Renal pelvis (tissue), 4 donors: ENCODE results near the gene IGFBP1. TPM values are rescaled to one million over a fixed set of nuclear protein-coding genes. Genes with fewer than 3 reads are reported as not detected.
A peak's percentile ranks its signal among the peaks of the same experiment; 100 is the strongest.

Source experiments
- DNase-seq: peaks from one replicate; pipeline ENCODE4 v3.0.0-alpha.2; 2013
- polyA plus RNA-seq, 3 donors: library from polyadenylated mRNA; unstranded; fragments of 120-200 nt; gene quantifications; one replicate each; pipeline ENCODE4 v1.2.1, GENCODE V29; 2013; ENCODE audit not compliant: insufficient read length in 3 of 3

IGFBP1 gene
- polyA plus RNA-seq, 3 donors: 0.40 to 0.66 (median 0.50) TPM

GRCh38 chr7:45897042-45897690 lies 8.9 kb downstream of the IGFBP1 start:
- DNase-seq: no peak

- no peak for DNase-seq
Observed at GRCh38 chr7:45898222-45898621, 9.9 kb downstream of the IGFBP1 start.

- DNase-seq: no peak
Observed at GRCh38 chr7:45901566-45901965, 13.3 kb downstream of the IGFBP1 start.

GRCh38 chr7:45902820-45903219 lies 14.5 kb downstream of the IGFBP1 start:
- DNase-seq: no peak

GRCh38 chr7:45909561-45909960 lies 21.3 kb downstream of the IGFBP1 start:
- DNase-seq: no peak

- DNase-seq: no peak
Observed at GRCh38 chr7:45910855-45911254, 22.6 kb downstream of the IGFBP1 start.

- DNase-seq: no peak
Observed at GRCh38 chr7:45911311-45911710, 23.0 kb downstream of the IGFBP1 start.

GRCh38 chr7:45912972-45913371 lies 24.7 kb downstream of the IGFBP1 start:
- DNase-seq: no peak

GRCh38 chr7:45914911-45915310 lies 26.6 kb downstream of the IGFBP1 start:
- no peak for DNase-seq

GRCh38 chr7:45915606-45916005 lies 27.3 kb downstream of the IGFBP1 start:
- DNase-seq: no peak

- no peak for DNase-seq
Observed at GRCh38 chr7:45917064-45917463, 28.8 kb downstream of the IGFBP1 start.

GRCh38 chr7:45917658-45918057 lies 29.4 kb downstream of the IGFBP1 start:
- DNase-seq: peak; percentile 72

GRCh38 chr7:45918556-45918955 lies 30.3 kb downstream of the IGFBP1 start:
- no peak for DNase-seq

GRCh38 chr7:45919231-45919784 lies 31.0 kb downstream of the IGFBP1 start:
- DNase-seq: no peak

GRCh38 chr7:45919993-45920459 lies 31.7 kb downstream of the IGFBP1 start:
- DNase-seq: no peak

- DNase-seq: peak; percentile 67
Observed at GRCh38 chr7:45920502-45921380, 32.5 kb downstream of the IGFBP1 start, which contains the start of gene IGFBP3. Gene IGFBP3 (minus strand): TSS chr7:45921272. CDS start chr7:45921140, 132 bp downstream.

- no peak for DNase-seq
Observed at GRCh38 chr7:45921381-45921698, 33.1 kb downstream of the IGFBP1 start.

GRCh38 chr7:45921699-45922519 lies 33.6 kb downstream of the IGFBP1 start:
- DNase-seq: peak; percentile 79

GRCh38 chr7:45922810-45923209 lies 34.5 kb downstream of the IGFBP1 start:
- DNase-seq: no peak

GRCh38 chr7:45923290-45923689 lies 35.0 kb downstream of the IGFBP1 start:
- DNase-seq: peak; percentile 69

- DNase-seq: no peak
Observed at GRCh38 chr7:45923818-45924217, 35.5 kb downstream of the IGFBP1 start.

GRCh38 chr7:45924283-45924682 lies 36.0 kb downstream of the IGFBP1 start:
- no peak for DNase-seq
